ENCODE data around the gene PHLDA3.
"Not testable (repeated sequence)": the region's sequence is repeated elsewhere in the genome, so short reads cannot be mapped to it uniquely, and the experiment has no call there.

The PHLDA3 gene

GRCh38 chr1:201483373-201483949 lies 14.5 kb upstream of the PHLDA3 start:
- Histone ChIP-seq H3K4me2 (no peak overlapping the region), H4K20me1 (peaks cover 0 to 11% (median 0%) of the 10 kb centered on the region in 11 experiments; a peak in 3 of 22 replicates), H3K4me3 (no peak overlapping the region), H3K27me3 (peaks cover 0 to 12% (median 8%) of the 10 kb centered on the region in 11 experiments; a peak in 11 of 22 replicates), H3K27ac (no peak overlapping the region), H3K36me3 (peaks cover 24 to 57% (median 47%) of the 10 kb centered on the region in 11 experiments), H3K9ac (0 out of 22 replicates have a peak overlapping the region, but pooled peaks of 3 of the 11 experiments have one; percentile 2 to 21 (median 5)), H3K4me1 (peaks cover 28 to 49% (median 36%) of the 10 kb centered on the region in 10 experiments), H3K9me3 (replicated peaks in 1 of 11) (no peaks in the 10 kb centered on the region)
- TF ChIP-seq Cebpa-rat (IDR thresholded peaks at IDR 0.05), result no peak

- Histone ChIP-seq H3K4me3 (no peak overlapping the region), H4K20me1 (peaks cover 0 to 11% (median 0%) of the 10 kb centered on the region in 11 experiments; a peak in 3 of 22 replicates), H3K4me1 (peaks cover 28 to 49% (median 38%) of the 10 kb centered on the region in 10 experiments), H3K36me3 (peaks cover 20 to 50% (median 41%) of the 10 kb centered on the region in 11 experiments; a peak in 21 of 22 replicates), H3K27ac (no peak overlapping the region), H3K4me2 (no peak overlapping the region), H3K9ac (no peak overlapping the region; a peak in 1 of 22 replicates), H3K27me3 (peaks cover 0 to 12% (median 8%) of the 10 kb centered on the region in 11 experiments; a peak in 11 of 22 replicates), H3K9me3 (replicated peaks in 1 of 11) (no peaks in the 10 kb centered on the region)
- no peak for TF ChIP-seq Cebpa-rat (IDR thresholded peaks at IDR 0.05)
These were observed 13.8 kb upstream of the PHLDA3 start for GRCh38 chr1:201482755-201483154.

- Histone ChIP-seq H3K27ac (peak overlapping the region in 1 of 11 experiments; percentile 29; a peak in 1 of 22 replicates), H3K4me1 (peaks cover 36 to 57% (median 46%) of the 10 kb centered on the region in 10 experiments), H4K20me1 (peaks cover 0 to 11% (median 0%) of the 10 kb centered on the region in 11 experiments; a peak in 3 of 22 replicates), H3K27me3 (peaks cover 0 to 12% (median 8%) of the 10 kb centered on the region in 11 experiments; a peak in 11 of 22 replicates), H3K4me2 (peak overlapping the region; percentile 86 to 100 (median 96)), H3K36me3 (peaks cover 13 to 41% (median 34%) of the 10 kb centered on the region in 11 experiments; a peak in 21 of 22 replicates), H3K4me3 (peak overlapping the region; percentile 48 to 68 (median 52); a peak in 18 of 20 replicates), H3K9ac (peak overlapping the region in 9 of 11 experiments; percentile 40 to 75 (median 52); a peak in 14 of 22 replicates), H3K9me3 (replicated peaks in 1 of 11) (no peaks in the 10 kb centered on the region)
- TF ChIP-seq Cebpa-rat (IDR thresholded peaks at IDR 0.05), result no peak
These were observed 12.9 kb upstream of the PHLDA3 start for GRCh38 chr1:201481761-201482493.

GRCh38 chr1:201481004-201481380 lies 12.0 kb upstream of the PHLDA3 start:
- H3K9me3 ChIP-seq (replicated peaks in 1 of 11), result no peaks in the 10 kb centered on the region

GRCh38 chr1:201480231-201481003 lies 11.4 kb upstream of the PHLDA3 start:
- peak overlapping the region; percentile 48 to 68 (median 52) for H3K4me3 ChIP-seq
- peak overlapping the region in 10 of 11 experiments; percentile 40 to 75 (median 58); a peak in 19 of 22 replicates for H3K9ac ChIP-seq
- peak overlapping the region in 10 of 11 experiments; percentile 25 to 70 (median 56); a peak in 17 of 22 replicates for H3K27ac ChIP-seq

More at GRCh38 chr1:201481004-201481380, 12.0 kb upstream of the PHLDA3 start:
- Histone ChIP-seq H3K4me1 (peaks cover 46 to 59% (median 53%) of the 10 kb centered on the region in 10 experiments), H3K27me3 (peaks cover 0 to 12% (median 8%) of the 10 kb centered on the region in 11 experiments; a peak in 11 of 22 replicates), H3K27ac (peak overlapping the region in 4 of 11 experiments; percentile 16 to 56 (median 26); a peak in 7 of 22 replicates), H3K4me3 (peak overlapping the region; percentile 48 to 68 (median 52)), H4K20me1 (peaks cover 0 to 7% (median 0%) of the 10 kb centered on the region in 11 experiments; a peak in 3 of 22 replicates), H3K9ac (peak overlapping the region; percentile 7 to 75 (median 51); a peak in 20 of 22 replicates), H3K36me3 (peaks cover 11 to 32% (median 26%) of the 10 kb centered on the region in 11 experiments; a peak in 21 of 22 replicates), H3K4me2 (peak overlapping the region; percentile 86 to 100 (median 96))
- TF ChIP-seq Cebpa-rat (IDR thresholded peaks at IDR 0.05), result no peak

GRCh38 chr1:201479201-201479730 lies 10.3 kb upstream of the PHLDA3 start:
- no peak for TF ChIP-seq Cebpa-rat (IDR thresholded peaks at IDR 0.05)
- Histone ChIP-seq H3K36me3 (peaks cover 3 to 15% (median 10%) of the 10 kb centered on the region in 11 experiments; a peak in 19 of 22 replicates), H3K4me3 (no peak overlapping the region), H3K9me3 (replicated peaks in 1 of 11) (no peaks in the 10 kb centered on the region), H3K4me2 (peak overlapping the region; percentile 76 to 100 (median 94)), H3K27ac (no peak overlapping the region; a peak in 1 of 22 replicates), H3K27me3 (peaks cover 0 to 12% (median 8%) of the 10 kb centered on the region in 11 experiments; a peak in 11 of 22 replicates), H3K9ac (no peak overlapping the region), H4K20me1 (peaks cover 0 to 4% (median 0%) of the 10 kb centered on the region in 11 experiments; a peak in 3 of 22 replicates), H3K4me1 (peaks cover 50 to 67% (median 59%) of the 10 kb centered on the region in 10 experiments)

More at GRCh38 chr1:201480231-201481003, 11.4 kb upstream of the PHLDA3 start:
- Histone ChIP-seq H3K36me3 (peaks cover 8 to 26% (median 21%) of the 10 kb centered on the region in 11 experiments; a peak in 19 of 22 replicates), H3K9me3 (replicated peaks in 1 of 11) (no peaks in the 10 kb centered on the region), H3K4me1 (peaks cover 50 to 65% (median 58%) of the 10 kb centered on the region in 10 experiments), H4K20me1 (peaks cover 0 to 4% (median 0%) of the 10 kb centered on the region in 11 experiments; a peak in 3 of 22 replicates), H3K27me3 (peaks cover 0 to 12% (median 8%) of the 10 kb centered on the region in 11 experiments; a peak in 11 of 22 replicates), H3K4me2 (peak overlapping the region; percentile 86 to 100 (median 96))
- TF ChIP-seq Cebpa-rat (IDR thresholded peaks at IDR 0.05), result no peak

GRCh38 chr1:201478666-201479065 lies 9.7 kb upstream of the PHLDA3 start:
- not testable (repeated sequence) for H3K27ac ChIP-seq; H3K4me3 ChIP-seq; H3K9ac ChIP-seq; H3K9me3 ChIP-seq (replicated peaks in 1 of 11); H3K36me3 ChIP-seq; H4K20me1 ChIP-seq
- Histone ChIP-seq H3K4me2 (peak overlapping the region; percentile 76 to 100 (median 94); a peak in 18 of 22 replicates), H3K4me1 (peaks cover 50 to 67% (median 59%) of the 10 kb centered on the region in 10 experiments), H3K27me3 (peaks cover 0 to 12% (median 8%) of the 10 kb centered on the region in 11 experiments; a peak in 11 of 22 replicates)

Data from BLaER1 treated with 17β-estradiol and CSF1 and Interleukin-3, amounts not matched to agents 10 nM and 100 nM (cell line).